ENCODE data around the gene NPTN.

DNA sequence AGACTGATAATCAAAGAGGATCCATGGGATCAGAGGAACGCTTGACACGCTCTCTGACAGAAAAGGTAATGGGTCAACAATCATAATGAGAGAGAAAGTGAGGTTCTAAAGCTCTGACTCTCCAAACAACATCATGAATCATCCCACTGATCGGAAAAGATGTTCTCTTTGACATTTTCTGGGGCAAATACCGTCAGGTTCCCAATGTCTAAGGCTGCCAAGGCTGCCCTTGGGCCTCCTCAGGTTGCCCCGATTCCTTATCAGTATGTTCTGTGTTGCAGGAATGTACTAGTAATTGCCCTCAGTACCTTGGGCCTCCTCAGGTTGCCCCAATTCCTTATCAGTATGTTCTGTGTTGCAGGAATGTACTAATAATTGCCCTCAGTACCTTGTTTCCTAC is 60.9 kb downstream of the NPTN start:
- TF ChIP-seq POLR2A (IDR thresholded peaks at IDR 0.05; ENCODE audit: low read depth, low read length), result no peak
- no peak for TF ChIP-seq TAF1 (IDR thresholded peaks at IDR 0.05; ENCODE audit: borderline replicate concordance, low read depth, low read length)
- no peak for TF ChIP-seq POLR2AphosphoS5 (IDR thresholded peaks at IDR 0.05; ENCODE audit: low read depth, low read length)
